GM19043 (cell line): ENCODE data around the gene ARHGEF37.
"Not testable (repeated sequence)": the region's sequence is repeated elsewhere in the genome, so short reads cannot be mapped to it uniquely, and the experiment has no call there.

Experiments
- ATAC-seq: cut with Tn5 transposase; IDR thresholded peaks from one replicate; pipeline ENCODE4 v1.9.1; 2021; ENCODE audit warnings: low read depth; ENCODE audit not compliant: unreplicated experiment

Gene ARHGEF37

GRCh38 chr5:149564542-149565140, 16.7 kb upstream of the ARHGEF37 start:
- peak; percentile 86 for ATAC-seq

GRCh38 chr5:149567226-149567625, 14.1 kb upstream of the ARHGEF37 start:
- ATAC-seq = no peak

- ATAC-seq = no peak
Measured at GRCh38 chr5:149572170-149572569, 9.1 kb upstream of the ARHGEF37 start.

- no peak for ATAC-seq
Measured at GRCh38 chr5:149572576-149573231, 8.6 kb upstream of the ARHGEF37 start.

- no peak for ATAC-seq
Measured at GRCh38 chr5:149575131-149575530, 6.2 kb upstream of the ARHGEF37 start.

GRCh38 chr5:149576021-149576420, 5.3 kb upstream of the ARHGEF37 start:
- no peak for ATAC-seq

- no peak for ATAC-seq
Measured at GRCh38 chr5:149578896-149579295, 2.4 kb upstream of the ARHGEF37 start.

GRCh38 chr5:149580808-149581191, 498 bp upstream of the ARHGEF37 start:
- ATAC-seq = no peak

- ATAC-seq = no peak
Measured at GRCh38 chr5:149581931-149582768, 852 bp downstream of the ARHGEF37 start.

GRCh38 chr5:149583394-149583793, 2.1 kb downstream of the ARHGEF37 start:
- ATAC-seq = no peak

- no peak for ATAC-seq
Measured at GRCh38 chr5:149584121-149584520, 2.8 kb downstream of the ARHGEF37 start.

- no peak for ATAC-seq
Measured at GRCh38 chr5:149585910-149586309, 4.6 kb downstream of the ARHGEF37 start.

- no peak for ATAC-seq
Measured at GRCh38 chr5:149586708-149587318, 5.5 kb downstream of the ARHGEF37 start.

GRCh38 chr5:149588936-149589335, 7.6 kb downstream of the ARHGEF37 start:
- no peak for ATAC-seq

GRCh38 chr5:149593370-149593769, 12.1 kb downstream of the ARHGEF37 start:
- no peak for ATAC-seq

- no peak for ATAC-seq
Measured at GRCh38 chr5:149594206-149594895, 13.1 kb downstream of the ARHGEF37 start.

- not testable (repeated sequence) for ATAC-seq
Measured at GRCh38 chr5:149595105-149595504, 13.8 kb downstream of the ARHGEF37 start.

GRCh38 chr5:149596712-149597111, 15.4 kb downstream of the ARHGEF37 start:
- ATAC-seq = no peak

GRCh38 chr5:149597618-149598017, 16.3 kb downstream of the ARHGEF37 start:
- no peak for ATAC-seq

- ATAC-seq = not testable (repeated sequence)
Measured at GRCh38 chr5:149598234-149598633, 16.9 kb downstream of the ARHGEF37 start.

- no peak for ATAC-seq
Measured at GRCh38 chr5:149598966-149599365, 17.7 kb downstream of the ARHGEF37 start.
